Activated gamma-delta T cell (primary cell): ENCODE data around the gene EGFL7.

Experiments
- DNase-seq: peaks from one replicate; lab custom pipeline; 2025; lab: John Stamatoyannopoulos, UW

EGFL7 gene

GRCh38 chr9:136718345-136719194 lies 55.9 kb downstream of the EGFL7 start:
- no peak for DNase-seq

DNA sequence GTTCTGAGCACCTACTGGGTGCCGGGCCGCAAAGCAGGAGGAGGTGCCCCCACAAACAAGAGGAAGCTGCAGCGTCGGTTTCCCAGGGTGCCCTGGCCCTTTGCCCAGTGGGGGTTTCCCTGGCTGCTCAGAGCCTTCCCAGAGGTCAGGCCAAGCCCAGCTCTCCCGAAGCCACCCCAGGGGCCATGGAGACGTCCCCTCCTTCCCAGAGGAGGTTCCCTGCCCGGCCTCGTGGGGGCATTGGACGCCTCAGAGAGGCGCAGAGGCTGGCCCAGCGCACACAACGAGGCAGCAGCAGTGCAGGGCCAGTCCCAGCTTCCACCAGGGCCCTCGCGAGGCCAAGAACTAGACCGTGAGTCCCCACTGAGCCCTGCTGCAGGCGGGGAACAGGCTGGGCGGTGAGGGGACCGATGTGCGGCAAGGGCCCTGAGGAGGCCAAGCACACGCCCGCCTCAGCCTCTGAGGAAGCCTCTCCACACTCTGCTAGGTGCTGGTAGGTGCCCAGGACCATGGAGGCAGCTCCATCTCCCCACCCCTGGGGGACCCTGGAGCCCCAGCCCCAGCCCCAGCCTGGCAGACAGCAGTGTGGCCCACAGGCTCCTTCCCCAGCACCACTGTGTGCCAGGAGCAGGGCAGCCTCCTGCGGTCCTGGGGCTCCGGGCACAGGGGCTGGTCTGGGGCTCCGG lies 56.6 kb downstream of the EGFL7 start:
- DNase-seq: no peak

DNA sequence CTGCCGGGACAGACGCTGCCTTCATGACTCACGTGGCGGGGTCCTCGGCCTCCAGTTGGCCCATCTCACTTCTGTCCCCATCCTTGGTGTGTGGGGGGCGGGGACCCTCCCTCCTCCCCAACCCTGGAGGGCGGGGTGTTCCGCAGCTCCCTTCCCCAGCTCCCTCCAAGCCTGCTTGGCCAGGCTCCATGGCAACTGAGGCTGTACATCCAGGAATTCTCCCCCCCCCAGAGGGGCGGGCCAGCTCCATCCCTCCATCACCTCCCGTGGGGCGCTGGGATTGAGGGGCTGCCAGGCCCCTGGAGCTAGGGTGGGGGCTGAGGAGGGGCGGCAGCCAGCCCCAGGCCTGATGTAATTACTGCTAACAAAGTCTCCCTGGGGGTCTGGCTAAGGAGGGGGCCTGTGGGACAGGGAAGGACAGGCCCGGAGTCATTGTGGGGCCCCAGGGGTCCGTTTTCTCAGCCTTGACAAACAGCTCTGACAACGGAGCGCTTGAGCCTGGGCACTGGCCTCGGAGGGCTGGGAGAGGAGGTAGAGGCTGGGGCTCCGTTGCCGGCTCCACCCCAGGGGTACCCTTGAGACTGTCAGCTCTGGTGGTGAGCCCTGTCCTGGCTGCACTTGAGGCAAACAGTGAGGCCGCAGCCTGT lies 57.7 kb downstream of the EGFL7 start:
- DNase-seq: no peak

DNA sequence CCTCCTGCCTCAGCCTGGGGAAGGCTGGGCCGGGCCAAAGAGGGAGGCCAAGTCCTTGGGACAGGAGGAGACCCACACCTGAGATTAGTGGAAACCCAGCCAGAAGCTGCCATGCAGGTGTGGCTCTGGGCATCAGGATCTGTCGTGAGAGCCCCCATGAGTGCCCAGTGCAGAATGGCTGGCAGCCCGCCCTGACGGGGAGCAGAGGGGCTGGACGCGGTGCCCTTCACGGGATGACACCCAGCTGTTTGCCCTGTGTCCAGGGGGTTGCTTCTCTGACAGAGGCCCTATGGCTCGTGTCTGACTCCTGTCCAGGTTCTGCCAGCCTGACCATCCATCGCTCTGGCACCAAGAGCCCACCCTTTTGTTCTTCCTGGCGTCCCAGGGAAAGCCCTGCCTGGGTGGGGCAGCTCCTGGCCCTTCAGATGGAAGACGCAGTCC lies 58.2 kb downstream of the EGFL7 start:
- DNase-seq: no peak

- no peak for DNase-seq
Measured at GRCh38 chr9:136721339-136722092, 58.8 kb downstream of the EGFL7 start.
